H9 (cell line): ENCODE results near the gene SGCD. TPM values are rescaled to one million over a fixed set of nuclear protein-coding genes. Genes with fewer than 3 reads are reported as not detected.
A peak's percentile ranks its signal among the peaks of the same experiment; 100 is the strongest.

Source experiments
- DNase-seq: peaks from one replicate; pipeline ENCODE4 v3.0.0-alpha.2; 2017
- H2AFZ ChIP-seq: one replicate; pipeline ENCODE4 v1.6.1; 2013; ENCODE audit warnings: mild to moderate bottlenecking, low read length, control low read depth, moderate library complexity
- H2AK5ac ChIP-seq: 2 replicates; pipeline ENCODE4 v1.6.1; 2013; ENCODE audit warnings: low read length, control low read depth, mixed read lengths; ENCODE audit not compliant: insufficient read length
- H2BK120ac ChIP-seq: one replicate; pipeline ENCODE4 v1.6.1; 2013; ENCODE audit warnings: low read depth, mild to moderate bottlenecking, low read length, control low read depth, inconsistent platforms; ENCODE audit not compliant: poor library complexity, severe bottlenecking
- H2BK12ac ChIP-seq: 2 replicates; pipeline ENCODE4 v1.6.1; 2013; ENCODE audit warnings: low read length, control low read depth, mixed read lengths, low read depth; ENCODE audit not compliant: insufficient read length
- H2BK15ac ChIP-seq: 2 replicates; pipeline ENCODE4 v1.6.1; 2013; ENCODE audit warnings: low read depth, low read length, control low read depth
- H2BK20ac ChIP-seq: one replicate; pipeline ENCODE4 v1.6.1; 2013; ENCODE audit warnings: low read depth, mild to moderate bottlenecking, low read length, control low read depth, inconsistent platforms; ENCODE audit not compliant: poor library complexity, severe bottlenecking
- H2BK5ac ChIP-seq: 2 replicates; pipeline ENCODE4 v1.6.1; 2013; ENCODE audit warnings: low read length, control low read depth, mixed read lengths; ENCODE audit not compliant: insufficient read length
- H3K14ac ChIP-seq: 2 replicates; pipeline ENCODE4 v1.6.1; 2013; ENCODE audit warnings: low read length, control low read depth; ENCODE audit not compliant: insufficient read depth
- H3K18ac ChIP-seq: 2 replicates; pipeline ENCODE4 v1.6.1; 2013; ENCODE audit warnings: low read depth, mild to moderate bottlenecking, mixed read lengths, low read length, control low read depth; ENCODE audit not compliant: insufficient read length
- H3K23ac ChIP-seq: 2 replicates; pipeline ENCODE4 v1.6.1; 2013; ENCODE audit warnings: low read length, control low read depth, mixed read lengths, low read depth; ENCODE audit not compliant: insufficient read length
- H3K23me2 ChIP-seq: 2 replicates; pipeline ENCODE4 v1.6.1; 2013; ENCODE audit warnings: low read depth, mild to moderate bottlenecking, mixed read lengths, low read length, control low read depth; ENCODE audit not compliant: insufficient read length, poor library complexity, severe bottlenecking
- H3K27ac ChIP-seq: 2 replicates; pipeline ENCODE4 v1.5.1; 2013; ENCODE audit warnings: low read length, control low read depth, mixed read lengths, low read depth; ENCODE audit not compliant: insufficient read length
- H3K27me3 ChIP-seq: 2 replicates; pipeline ENCODE4 v1.6.1; 2013; ENCODE audit warnings: low read length, control low read depth, inconsistent platforms; ENCODE audit not compliant: insufficient read depth
- H3K4ac ChIP-seq: 2 replicates; pipeline ENCODE4 v1.6.1; 2013; ENCODE audit warnings: low read depth, mild to moderate bottlenecking, control low read depth, inconsistent platforms, low read length, moderate library complexity
- H3K4me1 ChIP-seq: 2 replicates; pipeline ENCODE4 v1.6.1; 2013; ENCODE audit warnings: low read length, control low read depth, inconsistent platforms; ENCODE audit not compliant: insufficient read depth
- H3K4me2 ChIP-seq: 2 replicates; pipeline ENCODE4 v1.6.1; 2013; ENCODE audit warnings: low read length, control low read depth, mixed read lengths; ENCODE audit not compliant: insufficient read length, insufficient read depth
- H3K56ac ChIP-seq: 2 replicates; pipeline ENCODE4 v1.6.1; 2013; ENCODE audit warnings: low read depth, mild to moderate bottlenecking, mixed read lengths, low read length, control low read depth; ENCODE audit not compliant: insufficient read length
- H3K79me1 ChIP-seq: 2 replicates; pipeline ENCODE4 v1.6.1; 2013; ENCODE audit warnings: low read depth, mild to moderate bottlenecking, moderate library complexity, low read length, control low read depth, inconsistent platforms; ENCODE audit not compliant: insufficient read depth, poor library complexity, severe bottlenecking
- H3K79me2 ChIP-seq: 2 replicates; pipeline ENCODE4 v1.6.1; 2013; ENCODE audit warnings: low read length, control low read depth, inconsistent platforms; ENCODE audit not compliant: insufficient read depth
- H3K9ac ChIP-seq: 2 replicates; pipeline ENCODE4 v1.6.1; 2013; ENCODE audit warnings: low read length, control low read depth, mixed read lengths; ENCODE audit not compliant: insufficient read length; ENCODE audit errors: extremely low read depth
- H3K9me3 ChIP-seq: one replicate; pipeline ENCODE4 v1.6.1; 2013; ENCODE audit warnings: low read depth, low read length, inconsistent platforms; ENCODE audit not compliant: control insufficient read depth
- H3T11ph ChIP-seq: one replicate; pipeline ENCODE4 v1.6.1; 2013; ENCODE audit warnings: mild to moderate bottlenecking, low read length, control low read depth, inconsistent platforms
- H4K20me1 ChIP-seq: one replicate; pipeline ENCODE4 v1.6.1; 2013; ENCODE audit not compliant: control insufficient read depth, insufficient read length, insufficient read depth
- H4K5ac ChIP-seq: 2 replicates; pipeline ENCODE4 v1.6.1; 2013; ENCODE audit warnings: low read depth, mild to moderate bottlenecking, mixed read lengths, low read length, control low read depth; ENCODE audit not compliant: insufficient read length
- H4K8ac ChIP-seq: replicated peaks from 2 replicates; pipeline ENCODE4 v1.6.1; 2013; ENCODE audit warnings: low read length, control low read depth, mixed read lengths, low read depth; ENCODE audit not compliant: insufficient read length
- H4K91ac ChIP-seq: 2 replicates; pipeline ENCODE4 v1.6.1; 2013; ENCODE audit warnings: low read depth, mild to moderate bottlenecking, moderate library complexity, mixed read lengths, low read length, control low read depth; ENCODE audit not compliant: insufficient read length
- H3K27ac Mint-ChIP-seq, 3 experiments: 2 replicates in 2 of 3; 3 replicates in 1 of 3; pipeline ENCODE4 v1.8.0; 2020 to 2021; ENCODE audit warnings: mixed read lengths in 3 of 3, mild to moderate bottlenecking in 1 of 3, moderate library complexity in 1 of 3
- H3K27me3 Mint-ChIP-seq: 2 replicates; pipeline ENCODE4 v1.8.0; 2021; ENCODE audit warnings: low read depth, mild to moderate bottlenecking, moderate library complexity, mixed read lengths
- H3K36me3 Mint-ChIP-seq, 3 experiments: 2 replicates in 2 of 3; 3 replicates in 1 of 3; pipeline ENCODE4 v1.8.0; 2020 to 2021; ENCODE audit warnings: low read depth in 3 of 3, mixed read lengths in 3 of 3; ENCODE audit not compliant: insufficient read depth in 1 of 3
- H3K4me1 Mint-ChIP-seq, 2 experiments: 2 replicates each; pipeline ENCODE4 v1.8.0; 2020; ENCODE audit warnings: mixed read lengths in 2 of 2
- H3K4me3 Mint-ChIP-seq, 2 experiments: 2 replicates in 1 of 2; 3 replicates in 1 of 2; pipeline ENCODE4 v1.8.0; 2020 to 2021; ENCODE audit warnings: mild to moderate bottlenecking in 2 of 2, mixed read lengths in 2 of 2, moderate library complexity in 1 of 2
- H3K9me3 Mint-ChIP-seq, 2 experiments: 2 replicates in 1 of 2; 3 replicates in 1 of 2; pipeline ENCODE4 v1.8.0; 2020; ENCODE audit warnings: mild to moderate bottlenecking in 2 of 2, mixed read lengths in 2 of 2, moderate library complexity in 1 of 2
- WGBS: extraction: QIAGEN DNeasy Blood & Tissue Kit; methylation state at CpG from one replicate; pipeline ENCODE4 v1.1.7; 2013; ENCODE audit warnings: missing lambda C conversion rate, low lambda C conversion rate, mixed read lengths; ENCODE audit not compliant: insufficient read length; ENCODE audit errors: extremely low coverage; 5-methylcytosine and 5-hydroxymethylcytosine counted together
- total RNA-seq: library from RNA; stranded (reverse); gene quantifications from 2 replicates; pipeline ENCODE4 v1.2.1, GENCODE V29; 2021
- TF ChIP-seq, protein P1 (sequence below): fragments of 200-600 bp; sonication (generic); conservative IDR thresholded peaks from 3 replicates; pipeline ENCODE4 v1.8.0; 2021; ENCODE audit warnings: antibody characterized with exemption, mild to moderate bottlenecking

SGCD gene
- total RNA-seq, 1 experiment from 2014 or later: 0.11 TPM

GRCh38 chr5:156764176-156764971 lies 437.4 kb downstream of the SGCD start:
- no CpG with 5 or more reads among the region's 6 CpGs for WGBS
- Histone ChIP-seq H3K4ac (no peak overlapping the region), H2BK15ac (no peak overlapping the region), H3K23ac (no peak overlapping the region), H3K27ac (no peak overlapping the region), H3K79me1 (no peaks in the 10 kb centered on the region), H3K9me3 (no peaks in the 10 kb centered on the region), H3K56ac (no peak overlapping the region), H3K9ac (no peak overlapping the region), H2AFZ (no peak overlapping the region), H4K91ac (no peak overlapping the region), H3K4me2 (no peak overlapping the region), H3K23me2 (no peaks in the 10 kb centered on the region), H2BK12ac (no peak overlapping the region), H3K79me2 (no peaks in the 10 kb centered on the region), H3T11ph (no peak overlapping the region), H4K20me1 (no peaks in the 10 kb centered on the region), H4K5ac (no peak overlapping the region), H4K8ac (no peak overlapping the region), H2AK5ac (no peak overlapping the region), H3K27me3 (no peaks in the 10 kb centered on the region), H2BK20ac (no peak overlapping the region), H2BK5ac (peak overlapping the region; percentile 6), H3K14ac (no peak overlapping the region), H3K4me1 (no peaks in the 10 kb centered on the region), H2BK120ac (no peak overlapping the region), H3K18ac (no peak overlapping the region)
- H3K27me3 Mint-ChIP-seq: no peaks in the 10 kb centered on the region
- H3K9me3 Mint-ChIP-seq: no peaks in the 10 kb centered on the region
- DNase-seq: no peak
- H3K36me3 Mint-ChIP-seq: no peaks in the 10 kb centered on the region
- TF ChIP-seq, protein P1, sequence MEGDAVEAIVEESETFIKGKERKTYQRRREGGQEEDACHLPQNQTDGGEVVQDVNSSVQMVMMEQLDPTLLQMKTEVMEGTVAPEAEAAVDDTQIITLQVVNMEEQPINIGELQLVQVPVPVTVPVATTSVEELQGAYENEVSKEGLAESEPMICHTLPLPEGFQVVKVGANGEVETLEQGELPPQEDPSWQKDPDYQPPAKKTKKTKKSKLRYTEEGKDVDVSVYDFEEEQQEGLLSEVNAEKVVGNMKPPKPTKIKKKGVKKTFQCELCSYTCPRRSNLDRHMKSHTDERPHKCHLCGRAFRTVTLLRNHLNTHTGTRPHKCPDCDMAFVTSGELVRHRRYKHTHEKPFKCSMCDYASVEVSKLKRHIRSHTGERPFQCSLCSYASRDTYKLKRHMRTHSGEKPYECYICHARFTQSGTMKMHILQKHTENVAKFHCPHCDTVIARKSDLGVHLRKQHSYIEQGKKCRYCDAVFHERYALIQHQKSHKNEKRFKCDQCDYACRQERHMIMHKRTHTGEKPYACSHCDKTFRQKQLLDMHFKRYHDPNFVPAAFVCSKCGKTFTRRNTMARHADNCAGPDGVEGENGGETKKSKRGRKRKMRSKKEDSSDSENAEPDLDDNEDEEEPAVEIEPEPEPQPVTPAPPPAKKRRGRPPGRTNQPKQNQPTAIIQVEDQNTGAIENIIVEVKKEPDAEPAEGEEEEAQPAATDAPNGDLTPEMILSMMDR: no peak
- H3K4me3 Mint-ChIP-seq: no peak overlapping the region
- peaks cover 18 to 28% of the 10 kb centered on the region in 2 experiments for H3K4me1 Mint-ChIP-seq
- H3K27ac Mint-ChIP-seq: peak overlapping the region in 1 of 3 experiments; percentile 51; a peak in 1 of 7 replicates
